SK-N-SH (cell line): ENCODE results near the gene CYS1. TPM values are rescaled to one million over a fixed set of nuclear protein-coding genes. Genes with fewer than 3 reads are reported as not detected.

Experiments used
- CTCF ChIA-PET: fragments of 300-600, 350-600 bp; formaldehyde crosslinking; extraction: SDS; loops from one replicate; lab custom pipeline; 2021; lab: Yijun Ruan, JAX
- POLR2A ChIA-PET: fragments of 350-600 bp; sonication (Branson Sonifier 250); formaldehyde crosslinking; extraction: SDS; loops from one replicate; lab custom pipeline; 2020; ENCODE audit warnings: antibody characterized with exemption, inconsistent platforms; lab: Yijun Ruan, JAX
- DNase-seq: peaks from one replicate; pipeline ENCODE4 v3.0.0; 2012
- H2AFZ ChIP-seq: fragments of 200-600 bp; sonication (generic); 2 replicates; pipeline ENCODE4 v1.8.1; 2016; ENCODE audit warnings: antibody characterized with exemption, mild to moderate bottlenecking, low read depth
- H3F3A ChIP-seq: fragments of 200-600 bp; sonication (generic); replicated peaks from 2 replicates; pipeline ENCODE3; 2016; ENCODE audit warnings: antibody characterized with exemption, mild to moderate bottlenecking; ENCODE audit not compliant: insufficient read depth
- H3K27ac ChIP-seq, 2 experiments: fragments of 200-500 bp in 1 of 2; fragments of 200-600 bp in 1 of 2; sonication (Bioruptor generic) in 1 of 2; sonication (generic), shearing (Covaris generic) in 1 of 2; 2 replicates each; pipeline versions ENCODE4 v1.5.1 to v1.6.1; 2014 to 2016; ENCODE audit warnings: low read depth in 2 of 2, inconsistent platforms in 1 of 2, low read length in 1 of 2, mild to moderate bottlenecking in 1 of 2, mixed read lengths in 1 of 2
- H3K27me3 ChIP-seq: fragments of 200-600 bp; sonication (generic), shearing (Covaris generic); 2 replicates; pipeline ENCODE4 v1.6.1; 2016; ENCODE audit warnings: mixed run types; ENCODE audit not compliant: insufficient read depth
- H3K36me3 ChIP-seq, 2 experiments: fragments of 200-500 bp in 1 of 2; fragments of 200-600 bp in 1 of 2; sonication (Bioruptor generic) in 1 of 2; sonication (generic) in 1 of 2; replicated peaks in 1 of 2; 2 replicates each; pipeline versions ENCODE3 to v1.5.1; 2014 to 2016; ENCODE audit warnings: low read length in 1 of 2, mild to moderate bottlenecking in 1 of 2; ENCODE audit not compliant: insufficient read depth in 2 of 2, control insufficient read depth in 1 of 2
- H3K4me1 ChIP-seq, 2 experiments: fragments of 200-500 bp in 1 of 2; fragments of 200-600 bp in 1 of 2; sonication (Bioruptor generic) in 1 of 2; sonication (generic), shearing (Covaris generic) in 1 of 2; 2 replicates each; pipeline versions ENCODE4 v1.5.1 to v1.6.1; 2014 to 2016; ENCODE audit warnings: low read depth in 1 of 2, low read length in 1 of 2, mixed run types in 1 of 2; ENCODE audit not compliant: insufficient read depth in 2 of 2, control insufficient read depth in 1 of 2
- H3K4me2 ChIP-seq: fragments of 200-600 bp; sonication (generic), shearing (Covaris generic); 2 replicates; pipeline ENCODE4 v1.6.1; 2017; ENCODE audit warnings: mixed run types
- H3K4me3 ChIP-seq, 2 experiments: fragments of 200-500 bp in 1 of 2; fragments of 200-600 bp in 1 of 2; sonication (Bioruptor generic) in 1 of 2; sonication (generic), shearing (Covaris generic) in 1 of 2; 2 replicates each; pipeline versions ENCODE4 v1.5.1 to v1.8.1; 2014 to 2016; ENCODE audit warnings: low read depth in 2 of 2, inconsistent platforms in 1 of 2, low read length in 1 of 2, mild to moderate bottlenecking in 1 of 2, mixed read lengths in 1 of 2, moderate library complexity in 1 of 2
- H3K79me2 ChIP-seq: fragments of 200-600 bp; sonication (generic); 2 replicates; pipeline ENCODE4 v1.8.1; 2017; ENCODE audit warnings: mild to moderate bottlenecking; ENCODE audit not compliant: insufficient read depth
- H3K9ac ChIP-seq: fragments of 200-600 bp; sonication (generic); 2 replicates; pipeline ENCODE4 v1.6.1; 2017; ENCODE audit warnings: mixed run types
- H3K9me2 ChIP-seq: fragments of 200-600 bp; sonication (generic); 2 replicates; pipeline ENCODE4 v1.6.1; 2017; ENCODE audit warnings: mixed run types
- H3K9me3 ChIP-seq: fragments of 200-600 bp; sonication (generic); 2 replicates; pipeline ENCODE4 v1.6.1; 2017; ENCODE audit warnings: mixed run types, mild to moderate bottlenecking, moderate library complexity
- H4K20me1 ChIP-seq: fragments of 200-600 bp; sonication (generic); 2 replicates; pipeline ENCODE4 v1.6.1; 2017; ENCODE audit warnings: mild to moderate bottlenecking, mixed run types; ENCODE audit not compliant: insufficient read depth
- CHD2 ChIP-seq: fragments of 150-350 bp; IDR thresholded peaks from 2 replicates; pipeline ENCODE4 v1.6.1; 2018; ENCODE audit warnings: low read length; ENCODE audit not compliant: partially characterized antibody
- CTCF ChIP-seq: fragments of 200-600 bp; sonication (generic); IDR thresholded peaks from 2 replicates; pipeline ENCODE4 v1.6.1; 2017; ENCODE audit warnings: antibody characterized with exemption, mild to moderate bottlenecking, moderate library complexity
- ELF1 ChIP-seq: IDR thresholded peaks from 2 replicates; pipeline ENCODE4 v1.4.0; 2012
- EZH2phosphoT487 ChIP-seq: fragments of 200-600 bp; sonication (generic); IDR thresholded peaks from 2 replicates; pipeline ENCODE4 v1.6.1; 2017; ENCODE audit warnings: low read depth, mixed run types, mild to moderate bottlenecking, antibody characterized with exemption, moderate library complexity, borderline replicate concordance
- FOSL2 ChIP-seq: IDR thresholded peaks from 2 replicates; pipeline ENCODE4 v1.4.0; 2012; ENCODE audit warnings: low read depth, mild to moderate bottlenecking, moderate library complexity, borderline replicate concordance
- FOXJ3 ChIP-seq: sonication (generic); formaldehyde crosslinking; IDR thresholded peaks from 2 replicates; pipeline ENCODE4 v1.5.1; 2020; ENCODE audit warnings: mild to moderate bottlenecking, missing genetic modification reagents
- GABPA ChIP-seq: IDR thresholded peaks from 2 replicates; pipeline ENCODE4 v1.4.0; 2012; ENCODE audit warnings: low read depth, mild to moderate bottlenecking
- NFIC ChIP-seq: IDR thresholded peaks from 2 replicates; pipeline ENCODE4 v1.4.0; 2012; ENCODE audit warnings: borderline replicate concordance
- NRF1 ChIP-seq: IDR thresholded peaks from 2 replicates; pipeline ENCODE4 v1.6.1; 2012; ENCODE audit warnings: low read depth, mild to moderate bottlenecking, low read length
- RCOR1 ChIP-seq: fragments of 150-350 bp; IDR thresholded peaks from 2 replicates; pipeline ENCODE4 v1.6.1; 2017; ENCODE audit warnings: antibody characterized with exemption, low read length
- REST ChIP-seq: IDR thresholded peaks from 2 replicates; pipeline ENCODE4 v1.6.1; 2012; ENCODE audit warnings: mild to moderate bottlenecking, low read depth, low read length, moderate library complexity
- SMC3 ChIP-seq: IDR thresholded peaks from 2 replicates; pipeline ENCODE4 v1.6.1; 2012; ENCODE audit warnings: low read depth, low read length, improper control_type of control experiment
- TCF12 ChIP-seq: IDR thresholded peaks from 2 replicates; pipeline ENCODE4 v1.4.0; 2012
- USF1 ChIP-seq: IDR thresholded peaks from 2 replicates; pipeline ENCODE4 v1.4.0; 2012; ENCODE audit warnings: low read depth, borderline replicate concordance
- USF2 ChIP-seq: fragments of 150-350 bp; IDR thresholded peaks from 2 replicates; pipeline ENCODE4 v1.6.1; 2017; ENCODE audit warnings: antibody characterized with exemption, low read length, low read depth, borderline replicate concordance
- WGBS: methylation state at CpG from one replicate; pipeline ENCODE4 v1.1.6; 2017; ENCODE audit warnings: low lambda C conversion rate; 5-methylcytosine and 5-hydroxymethylcytosine counted together
- polyA plus RNA-seq, 3 experiments: library from polyadenylated mRNA; depleted of rRNA; stranded (reverse); fragments of >200 nt; gene quantifications; 2 replicates each; pipeline ENCODE4 v1.2.3, GENCODE V29; 2012

Gene CYS1
- polyA plus RNA-seq, 1 of the 3 experiments (the other 2 are of a cell fraction), result 1.2 TPM

- Histone ChIP-seq H3K36me3 (no peaks in the 10 kb centered on the region), H3K27me3 (peaks cover 55% of the 10 kb centered on the region), H2AFZ (no peak overlapping the region), H3K4me2 (no peak overlapping the region), H3K27ac (no peak overlapping the region), H3K9me2 (no peaks in the 10 kb centered on the region), H3K9me3 (no peaks in the 10 kb centered on the region), H3K4me1 (no peaks in the 10 kb centered on the region; a peak in 1 of 4 replicates), H3K9ac (no peak overlapping the region), H3K79me2 (no peaks in the 10 kb centered on the region), H3F3A (peaks cover 10% of the 10 kb centered on the region), H4K20me1 (no peaks in the 10 kb centered on the region), H3K4me3 (peak overlapping the region in 1 of 2 experiments; percentile 45; a peak in 2 of 4 replicates)
- no peak for TF ChIP-seq NFIC
- TF ChIP-seq FOSL2, result no peak
- no peak for TF ChIP-seq TCF12
- TF ChIP-seq FOXJ3, result no peak
- no peak for TF ChIP-seq USF2
- no peak for TF ChIP-seq ELF1
- ChIA-PET CTCF (interaction anchor here (16.6 to 36.2 kb wide), 3 partner anchors 4 to 356 kb away, joined by 373 to 946 read pairs (median 946); partner anchors contain the start of gene CYS1), POLR2A (interaction anchor here (0.6 kb wide), 1 partner anchor 450 kb away, joined by 3 read pairs; no protein-coding TSS in a partner anchor)
- DNase-seq, result no peak
- WGBS, result 16% methylated on average over 26 of the region's 45 CpGs
Observed at GRCh38 chr2:10080536-10081304, 509 bp upstream of the CYS1 start.

- peaks cover 10% of the 10 kb centered on the region for H3F3A ChIP-seq
- no peaks in the 10 kb centered on the region for H3K9me3 ChIP-seq
- POLR2A ChIA-PET, result interaction anchor here (0.7 kb wide), 1 partner anchor 17 kb away, joined by 3 read pairs; no protein-coding TSS in a partner anchor
- TF ChIP-seq RCOR1 (no peak), NFIC (0 out of 2 replicates have a peak, but pooled peaks have one; percentile 20), FOXJ3 (no peak), NRF1 (no peak), FOSL2 (no peak), CHD2 (no peak), SMC3 (no peak), CTCF (no peak), GABPA (no peak), REST (no peak), EZH2phosphoT487 (peak; percentile 74; the same call in 1 of the 2 replicates), TCF12 (peak; percentile 0; the same call in 1 of the 2 replicates), USF1 (no peak)
Observed at GRCh38 chr2:10079266-10079869, 843 bp downstream of the CYS1 start.

More at GRCh38 chr2:10079266-10079869, 843 bp downstream of the CYS1 start:
- DNase-seq, result peak; percentile 89
- Histone ChIP-seq H3K27ac (peak overlapping the region in 1 of 2 experiments; percentile 44; a peak in 1 of 4 replicates), H3K4me2 (peak overlapping the region; percentile 63), H3K27me3 (peaks cover 55% of the 10 kb centered on the region), H2AFZ (peak overlapping the region; percentile 53; the same call in 1 of the 2 replicates), H3K9ac (peak overlapping the region; percentile 34; the same call in 1 of the 2 replicates), H3K36me3 (no peaks in the 10 kb centered on the region), H3K4me1 (no peaks in the 10 kb centered on the region; a peak in 1 of 4 replicates), H3K9me2 (no peaks in the 10 kb centered on the region), H4K20me1 (no peaks in the 10 kb centered on the region), H3K4me3 (peak overlapping the region; percentile 45 to 57), H3K79me2 (no peaks in the 10 kb centered on the region)
- CTCF ChIA-PET, result interaction anchor here (1.0 to 36.2 kb wide), 9 partner anchors 3 to 357 kb away, joined by 3 to 946 read pairs (median 8); partner anchors contain the start of gene CYS1
- WGBS, result 11% methylated on average over 28 of the region's 53 CpGs
